Activated T-helper 1 cell treated with anti-CD3 and anti-CD28 coated beads, Interleukin-2, amount 50 U/mL, for 16 hours (primary cell): ENCODE results near the gene TREH.
A peak's percentile ranks its signal among the peaks of the same experiment; 100 is the strongest.
"Not testable (repeated sequence)": the region's sequence is repeated elsewhere in the genome, so short reads cannot be mapped to it uniquely, and the experiment has no call there.

Source experiments
- DNase-seq, 2 donors: peaks; one replicate each; pipeline ENCODE4 v3.0.0-alpha.2; 2020; ENCODE audit warnings: low read depth in 1 of 2, low spot score in 1 of 2

The TREH gene

GRCh38 chr11:118618115-118618990, 61.1 kb downstream of the TREH start:
- no peak for DNase-seq

GRCh38 chr11:118615976-118616371, 63.5 kb downstream of the TREH start:
- DNase-seq: no peak

- DNase-seq: no peak
Measured at GRCh38 chr11:118615282-118615975, 64.0 kb downstream of the TREH start.

- no peak for DNase-seq
Measured at GRCh38 chr11:118614511-118614910, 64.9 kb downstream of the TREH start.

- no peak for DNase-seq
Measured at GRCh38 chr11:118612378-118612777, 67.1 kb downstream of the TREH start.

- not testable (repeated sequence) for DNase-seq
Measured at GRCh38 chr11:118611433-118611795, 68.0 kb downstream of the TREH start.

GRCh38 chr11:118610773-118611432, 68.5 kb downstream of the TREH start:
- peak; percentile 77 to 81 for DNase-seq

- DNase-seq: no peak
Measured at GRCh38 chr11:118610225-118610772, 69.2 kb downstream of the TREH start.

- DNase-seq: no peak
Measured at GRCh38 chr11:118609380-118610224, 69.8 kb downstream of the TREH start.

GRCh38 chr11:118608360-118609227, 70.9 kb downstream of the TREH start:
- peak; percentile 72 to 76 for DNase-seq

GRCh38 chr11:118607401-118608359, 71.8 kb downstream of the TREH start, which contains the start of gene PHLDB1:
Gene PHLDB1, plus strand, starts transcription at chr11:118607615. Its CDS starts 6,222 bp downstream, at chr11:118613837.
- no peak for DNase-seq
